H1 (cell line): ENCODE results near the gene TMEM127. TPM values are rescaled to one million over a fixed set of nuclear protein-coding genes. Genes with fewer than 3 reads are reported as not detected.

Experiments used
- CTCF ChIA-PET: fragments of 300-600 bp; sonication (Branson Sonifier 250); formaldehyde crosslinking; loops from one replicate; lab custom pipeline; 2021; ENCODE audit not compliant: partially characterized antibody; lab: Charles Lee
- POLR2A ChIA-PET: fragments of 300-600 bp; sonication (Branson Sonifier 250); formaldehyde crosslinking; loops from one replicate; lab custom pipeline; 2021; ENCODE audit warnings: inconsistent platforms; ENCODE audit not compliant: partially characterized antibody; lab: Charles Lee
- DNase-seq, 2 experiments: peaks; one replicate each; pipeline versions ENCODE4 v3.0.0 to v3.0.0-alpha.2; 2010 to 2022; ENCODE audit warnings: low spot score in 2 of 2, low read depth in 1 of 2, mixed read lengths in 1 of 2
- FAIRE-seq: peaks from 2 replicates; lab custom pipeline; 2011; peaks lifted over from hg19 to GRCh38; lab: Jason Lieb, UNC
- H2AFZ ChIP-seq: 2 replicates; pipeline ENCODE4 v1.8.1; 2012; ENCODE audit warnings: low read length, inconsistent platforms
- H2AK5ac ChIP-seq: 2 replicates; pipeline ENCODE4 v1.6.1; 2013; ENCODE audit warnings: low read depth, low read length
- H2BK120ac ChIP-seq: replicated peaks from 2 replicates; pipeline ENCODE3; 2013; ENCODE audit warnings: low read depth, low read length, inconsistent platforms
- H2BK12ac ChIP-seq: 2 replicates; pipeline ENCODE4 v1.6.1; 2013; ENCODE audit warnings: low read depth, low read length
- H2BK15ac ChIP-seq: 2 replicates; pipeline ENCODE4 v1.6.1; 2013; ENCODE audit warnings: low read length
- H2BK20ac ChIP-seq: 2 replicates; pipeline ENCODE4 v1.6.1; 2013; ENCODE audit warnings: low read length
- H2BK5ac ChIP-seq: 2 replicates; pipeline ENCODE4 v1.6.1; 2013; ENCODE audit warnings: low read depth, low read length
- H3K14ac ChIP-seq: 2 replicates; pipeline ENCODE4 v1.6.1; 2013; ENCODE audit warnings: inconsistent platforms; ENCODE audit not compliant: insufficient read length
- H3K18ac ChIP-seq: 2 replicates; pipeline ENCODE4 v1.6.1; 2013; ENCODE audit warnings: low read length; ENCODE audit errors: extremely low read depth
- H3K23ac ChIP-seq: 2 replicates; pipeline ENCODE4 v1.6.1; 2013; ENCODE audit warnings: inconsistent platforms; ENCODE audit not compliant: insufficient read length
- H3K23me2 ChIP-seq: 2 replicates; pipeline ENCODE4 v1.6.1; 2013; ENCODE audit warnings: low read depth, low read length
- H3K27ac ChIP-seq: 2 replicates; pipeline ENCODE4 v1.6.1; 2011; ENCODE audit warnings: low read depth, low read length, inconsistent platforms
- H3K27me3 ChIP-seq, 4 experiments: replicated peaks in 1 of 4; 1 replicate in 1 of 4; 2 replicates in 3 of 4; pipeline versions ENCODE4 v1.6.1 to v1.8.1; 2011 to 2013; ENCODE audit warnings: low read length in 3 of 4, mild to moderate bottlenecking in 3 of 4, inconsistent platforms in 2 of 4, mixed read lengths in 2 of 4, moderate library complexity in 1 of 4; ENCODE audit not compliant: control insufficient read depth in 3 of 4, insufficient read depth in 3 of 4; ENCODE audit errors: extremely low read depth in 1 of 4
- H3K36me3 ChIP-seq, 4 experiments: 2 replicates each; pipeline versions ENCODE4 v1.6.1 to v1.8.1; 2011 to 2013; ENCODE audit warnings: mild to moderate bottlenecking in 4 of 4, low read length in 3 of 4, moderate library complexity in 2 of 4, control low read depth in 1 of 4, inconsistent platforms in 1 of 4; ENCODE audit not compliant: insufficient read depth in 4 of 4, control insufficient read depth in 2 of 4
- H3K4ac ChIP-seq: replicated peaks from 2 replicates; pipeline ENCODE3; 2013; ENCODE audit warnings: low read length, low read depth, mixed read lengths, inconsistent platforms; ENCODE audit not compliant: insufficient read length
- H3K4me1 ChIP-seq, 4 experiments: replicated peaks in 1 of 4; 1 replicate in 1 of 4; 2 replicates in 3 of 4; pipeline versions ENCODE4 v1.6.1 to v1.8.1; 2011 to 2013; ENCODE audit warnings: low read length in 3 of 4, inconsistent platforms in 2 of 4, mixed read lengths in 1 of 4; ENCODE audit not compliant: insufficient read depth in 4 of 4, control insufficient read depth in 3 of 4
- H3K4me2 ChIP-seq, 2 experiments: 2 replicates each; pipeline versions ENCODE4 v1.6.1 to v1.8.1; 2011 to 2013; ENCODE audit warnings: low read depth in 2 of 2, low read length in 2 of 2, control low read depth in 1 of 2, inconsistent platforms in 1 of 2, mild to moderate bottlenecking in 1 of 2; ENCODE audit not compliant: insufficient read depth in 1 of 2
- H3K4me3 ChIP-seq, 4 experiments: fragments of 200-600, 300-600 bp in 1 of 4; sonication (generic), shearing (Covaris generic), sonication (Bioruptor Twin) in 1 of 4; 2 replicates each; pipeline versions ENCODE4 v1.5.1 to v1.8.1; 2011 to 2016; ENCODE audit warnings: low read length in 4 of 4, low read depth in 3 of 4, control low read depth in 2 of 4, inconsistent platforms in 2 of 4, mild to moderate bottlenecking in 2 of 4, mixed read lengths in 1 of 4, moderate library complexity in 1 of 4; ENCODE audit not compliant: insufficient read depth in 2 of 4; ENCODE audit errors: extremely low read depth in 1 of 4
- H3K56ac ChIP-seq: replicated peaks from 2 replicates; pipeline ENCODE3; 2013; ENCODE audit warnings: low read depth, mild to moderate bottlenecking, mixed read lengths, low read length, inconsistent platforms; ENCODE audit not compliant: insufficient read length
- H3K79me1 ChIP-seq: 2 replicates; pipeline ENCODE4 v1.6.1; 2013; ENCODE audit warnings: low read depth, low read length, control low read depth
- H3K79me2 ChIP-seq, 2 experiments: 2 replicates each; pipeline versions ENCODE4 v1.6.1 to v1.8.1; 2012 to 2013; ENCODE audit warnings: low read length in 2 of 2, mild to moderate bottlenecking in 2 of 2, inconsistent platforms in 1 of 2; ENCODE audit not compliant: insufficient read depth in 2 of 2, control insufficient read depth in 1 of 2
- H3K9ac ChIP-seq, 4 experiments: replicated peaks in 1 of 4; 1 replicate in 1 of 4; 2 replicates in 3 of 4; pipeline versions ENCODE4 v1.6.1 to v1.8.1; 2011 to 2013; ENCODE audit warnings: low read depth in 3 of 4, low read length in 3 of 4, control low read depth in 2 of 4, mild to moderate bottlenecking in 2 of 4, moderate library complexity in 2 of 4, inconsistent platforms in 1 of 4; ENCODE audit errors: extremely low read depth in 1 of 4
- H3K9me3 ChIP-seq, 2 experiments: 2 replicates each; pipeline versions ENCODE4 v1.6.1 to v1.8.1; 2012 to 2013; ENCODE audit warnings: mild to moderate bottlenecking in 2 of 2, moderate library complexity in 2 of 2, control low read depth in 1 of 2, inconsistent platforms in 1 of 2, low read depth in 1 of 2, low read length in 1 of 2, mixed read lengths in 1 of 2; ENCODE audit not compliant: insufficient read depth in 2 of 2
- H4K20me1 ChIP-seq, 2 experiments: replicated peaks in 1 of 2; 2 replicates each; pipeline versions ENCODE3 to v1.8.1; 2011 to 2013; ENCODE audit warnings: inconsistent platforms in 2 of 2, low read length in 2 of 2, mild to moderate bottlenecking in 1 of 2; ENCODE audit not compliant: insufficient read depth in 2 of 2, control insufficient read depth in 1 of 2
- H4K5ac ChIP-seq: 2 replicates; pipeline ENCODE4 v1.6.1; 2013; ENCODE audit warnings: low read length, low read depth, mixed read lengths, inconsistent platforms; ENCODE audit not compliant: insufficient read length
- H4K8ac ChIP-seq: 2 replicates; pipeline ENCODE4 v1.8.0; 2013; ENCODE audit warnings: mild to moderate bottlenecking, moderate library complexity, low read length, inconsistent platforms; ENCODE audit not compliant: insufficient read depth; ENCODE audit errors: extremely low read depth
- H4K91ac ChIP-seq: replicated peaks from 2 replicates; pipeline ENCODE3; 2013; ENCODE audit warnings: low read length, mixed read lengths, inconsistent platforms; ENCODE audit not compliant: insufficient read length
- E2F6 ChIP-seq: IDR thresholded peaks from 2 replicates; pipeline ENCODE4 v1.6.1; 2012; ENCODE audit warnings: inconsistent platforms
- EGR1 ChIP-seq: IDR thresholded peaks from 2 replicates; pipeline ENCODE4 v1.6.1; 2011; ENCODE audit warnings: low read depth, low read length, borderline replicate concordance
- FOSL1 ChIP-seq: IDR thresholded peaks from 2 replicates; pipeline ENCODE4 v1.6.1; 2011; ENCODE audit warnings: mild to moderate bottlenecking, low read depth, low read length, moderate library complexity; ENCODE audit not compliant: insufficient read depth
- JUN ChIP-seq: IDR thresholded peaks from 2 replicates; pipeline ENCODE4 v1.6.1; 2011; ENCODE audit warnings: low read depth, mild to moderate bottlenecking, improper control_type of control experiment, low read length
- POLR2A ChIP-seq, 2 experiments: IDR thresholded peaks; 1 replicate in 1 of 2; 2 replicates in 1 of 2; pipeline ENCODE4 v1.6.1; 2011; ENCODE audit warnings: low read depth in 2 of 2, low read length in 2 of 2, mild to moderate bottlenecking in 2 of 2; ENCODE audit errors: control extremely low read depth in 1 of 2
- RAD21 ChIP-seq, 2 experiments: IDR thresholded peaks in 1 of 2; conservative IDR thresholded peaks in 1 of 2; 2 replicates each; pipeline ENCODE4 v1.6.1; 2011; ENCODE audit warnings: low read depth in 2 of 2, low read length in 2 of 2, improper control_type of control experiment in 1 of 2, inconsistent platforms in 1 of 2, mild to moderate bottlenecking in 1 of 2, moderate library complexity in 1 of 2
- TAF1 ChIP-seq: IDR thresholded peaks from 2 replicates; pipeline ENCODE4 v1.6.1; 2011; ENCODE audit warnings: mild to moderate bottlenecking, low read depth, low read length
- WGBS, 2 experiments: shearing (Covaris generic) in 1 of 2; methylation state at CpG; one replicate each; pipeline versions ENCODE4 v1.1.6 to v1.1.7; 2013 to 2015; ENCODE audit warnings: low lambda C conversion rate in 2 of 2, mixed read lengths in 2 of 2, inconsistent platforms in 1 of 2, low coverage in 1 of 2, missing lambda C conversion rate in 1 of 2; ENCODE audit not compliant: insufficient replicate concordance in 2 of 2, insufficient coverage in 1 of 2, insufficient read length in 1 of 2; ENCODE audit errors: extremely low coverage in 1 of 2, missing lambda C conversion rate in 1 of 2; 5-methylcytosine and 5-hydroxymethylcytosine counted together
- polyA plus RNA-seq, 7 experiments: library from polyadenylated mRNA; depleted of rRNA in 3 of 7; stranded (reverse) in 5 of 7; unstranded in 2 of 7; fragments of >200 nt in 5 of 7; fragments of 200-250 nt in 2 of 7; gene quantifications; 1 replicate in 5 of 7; 2 replicates in 1 of 7; 4 replicates in 1 of 7; pipeline versions ENCODE4 v1.2.1 to v1.2.3, GENCODE V29; 2011 to 2013; ENCODE audit warnings: missing spikeins in 2 of 7, mixed read lengths in 2 of 7
- total RNA-seq: library from RNA; stranded (reverse); fragmentation: NEBNext Ultra II Directional; extraction: Animal tissue kit (Norgen Biotek cat#: 25700); gene quantifications from 2 replicates; pipeline ENCODE4 v1.2.1, GENCODE V29; 2021
- TF ChIP-seq, protein P1 (sequence below), 3 experiments: IDR thresholded peaks; 1 replicate in 2 of 3; 2 replicates in 1 of 3; pipeline versions ENCODE4 v1.5.1 to v1.6.1; 2011; ENCODE audit warnings: low read length in 3 of 3, mild to moderate bottlenecking in 3 of 3, inconsistent platforms in 2 of 3, low read depth in 1 of 3, moderate library complexity in 1 of 3; ENCODE audit not compliant: insufficient read depth in 1 of 3; ENCODE audit errors: control extremely low read depth in 1 of 3
- TF ChIP-seq, protein P2 (sequence below): IDR thresholded peaks from 2 replicates; pipeline ENCODE4 v1.6.1; 2012; ENCODE audit warnings: inconsistent platforms

TMEM127 gene
- total and polyA plus RNA-seq, 2 of the 8 experiments (the other 6 are each of a cell fraction or from before 2014, with no cell fraction given): 25.0 to 41.0 TPM

DNA sequence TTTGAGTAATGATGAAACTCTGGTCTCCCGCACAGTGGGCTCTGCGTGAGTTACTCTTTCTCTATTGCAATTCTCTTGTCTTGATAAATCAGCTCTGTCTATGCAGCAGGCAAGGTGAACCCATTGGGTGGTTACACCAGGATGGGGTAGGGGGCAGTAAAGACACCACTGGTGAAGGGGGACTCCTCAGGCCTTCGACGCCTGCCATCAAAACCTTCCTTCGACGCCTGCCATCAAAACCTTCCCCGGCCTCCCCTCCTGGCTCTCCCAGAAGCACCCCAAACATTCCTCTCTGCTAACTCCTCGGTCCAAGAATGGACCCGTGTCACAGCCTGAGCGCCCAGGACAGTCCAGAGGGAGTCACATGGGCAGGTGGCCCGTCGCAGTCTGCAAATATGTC is 52.4 kb downstream of the TMEM127 start:
- peaks cover 0 to 5% of the 10 kb centered on the region in 2 experiments; a peak in 1 of 4 replicates for H3K79me2 ChIP-seq
- no peaks in the 10 kb centered on the region for H3K27me3 ChIP-seq
- DNase-seq (peak; percentile 1 to 49), FAIRE-seq (no peak)
- no peaks in the 10 kb centered on the region for H3K79me1 ChIP-seq
- H2BK120ac ChIP-seq: no peak overlapping the region
- TF ChIP-seq FOSL1: no peak
- peak; percentile 76 for TF ChIP-seq E2F6
- TF ChIP-seq, protein P1, sequence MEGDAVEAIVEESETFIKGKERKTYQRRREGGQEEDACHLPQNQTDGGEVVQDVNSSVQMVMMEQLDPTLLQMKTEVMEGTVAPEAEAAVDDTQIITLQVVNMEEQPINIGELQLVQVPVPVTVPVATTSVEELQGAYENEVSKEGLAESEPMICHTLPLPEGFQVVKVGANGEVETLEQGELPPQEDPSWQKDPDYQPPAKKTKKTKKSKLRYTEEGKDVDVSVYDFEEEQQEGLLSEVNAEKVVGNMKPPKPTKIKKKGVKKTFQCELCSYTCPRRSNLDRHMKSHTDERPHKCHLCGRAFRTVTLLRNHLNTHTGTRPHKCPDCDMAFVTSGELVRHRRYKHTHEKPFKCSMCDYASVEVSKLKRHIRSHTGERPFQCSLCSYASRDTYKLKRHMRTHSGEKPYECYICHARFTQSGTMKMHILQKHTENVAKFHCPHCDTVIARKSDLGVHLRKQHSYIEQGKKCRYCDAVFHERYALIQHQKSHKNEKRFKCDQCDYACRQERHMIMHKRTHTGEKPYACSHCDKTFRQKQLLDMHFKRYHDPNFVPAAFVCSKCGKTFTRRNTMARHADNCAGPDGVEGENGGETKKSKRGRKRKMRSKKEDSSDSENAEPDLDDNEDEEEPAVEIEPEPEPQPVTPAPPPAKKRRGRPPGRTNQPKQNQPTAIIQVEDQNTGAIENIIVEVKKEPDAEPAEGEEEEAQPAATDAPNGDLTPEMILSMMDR (IDR thresholded peaks at IDR 0.05; ENCODE audit: control extremely low read depth in 1 of 3, insufficient read depth in 1 of 3, low read depth in 1 of 3, low read length in 3 of 3): peak; percentile 32 to 49 (median 46)
- TF ChIP-seq EGR1: no peak
- TF ChIP-seq POLR2A (IDR thresholded peaks at IDR 0.05; ENCODE audit: control extremely low read depth in 1 of 2, low read depth in 2 of 2, low read length in 2 of 2): no peak
- TF ChIP-seq TAF1: no peak
- TF ChIP-seq, protein P2, sequence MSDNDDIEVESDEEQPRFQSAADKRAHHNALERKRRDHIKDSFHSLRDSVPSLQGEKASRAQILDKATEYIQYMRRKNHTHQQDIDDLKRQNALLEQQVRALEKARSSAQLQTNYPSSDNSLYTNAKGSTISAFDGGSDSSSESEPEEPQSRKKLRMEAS: peak; percentile 42; the same call in 1 of the 2 replicates
- TF ChIP-seq JUN: no peak
- TF ChIP-seq RAD21 (IDR thresholded peaks at IDR 0.05 in 1 of 2, conservative IDR thresholded peaks at IDR 0.05 in 1 of 2; ENCODE audit: low read depth in 2 of 2, low read length in 2 of 2): peak in 1 of 2 experiments; percentile 35; a peak in 2 of 4 replicates
- no peak overlapping the region for H2BK5ac ChIP-seq
- H3K4me2 ChIP-seq: no peak overlapping the region
- H3K27ac ChIP-seq: no peak overlapping the region
- H3K4ac ChIP-seq: no peak overlapping the region
- H3K14ac ChIP-seq: no peak overlapping the region
- no peak overlapping the region for H2AFZ ChIP-seq
- H3K9ac ChIP-seq: no peak overlapping the region
- H3K9me3 ChIP-seq: no peaks in the 10 kb centered on the region
- H3K18ac ChIP-seq: no peak overlapping the region
- no peak overlapping the region for H3K4me3 ChIP-seq
- peaks cover 0 to 5% (median 2%) of the 10 kb centered on the region in 4 experiments; a peak in 4 of 7 replicates for H3K4me1 ChIP-seq
- 90% methylated on average over 12 of the region's 12 CpGs; no CpG with 5 or more reads in 1 of the 2 experiments for WGBS, 2 experiments
- H3K36me3 ChIP-seq: no peaks in the 10 kb centered on the region
- ChIA-PET POLR2A (interaction anchor here (0.6 to 0.9 kb wide), 4 partner anchors 9 to 108 kb away, joined by 3 to 4 read pairs (median 3); no protein-coding TSS in a partner anchor), CTCF (interaction anchor here (0.6 to 1.9 kb wide), 15 partner anchors 9 to 102 kb away, joined by 3 to 8 read pairs (median 5); no protein-coding TSS in a partner anchor)
- no peak overlapping the region for H3K56ac ChIP-seq
- H2BK12ac ChIP-seq: no peak overlapping the region
- H3K23me2 ChIP-seq: no peaks in the 10 kb centered on the region
- no peak overlapping the region for H4K91ac ChIP-seq
- H2AK5ac ChIP-seq: no peak overlapping the region
- no peak overlapping the region for H4K5ac ChIP-seq
- H4K8ac ChIP-seq: no peak overlapping the region; the same call in 1 of the 2 replicates
- H2BK20ac ChIP-seq: no peak overlapping the region
- H4K20me1 ChIP-seq: no peaks in the 10 kb centered on the region
- no peak overlapping the region for H2BK15ac ChIP-seq
- H3K23ac ChIP-seq: no peak overlapping the region
